Colonic mucosa (tissue), 4 donors: Measurements from ENCODE around the gene MEGF6. TPM values are rescaled to one million over a fixed set of nuclear protein-coding genes. Genes with fewer than 3 reads are reported as not detected.

Experiments
- DNase-seq: peaks from one replicate; pipeline ENCODE4 v3.0.0-alpha.2; 2020
- H3K27ac ChIP-seq: fragments of 200-600 bp; one replicate; pipeline ENCODE4 v1.8.0; 2021
- H3K27me3 ChIP-seq: fragments of 200-600 bp; one replicate; pipeline ENCODE4 v1.8.0; 2021
- H3K36me3 ChIP-seq: fragments of 200-600 bp; one replicate; pipeline ENCODE4 v1.8.0; 2021
- H3K4me1 ChIP-seq: fragments of 200-600 bp; one replicate; pipeline ENCODE4 v1.8.0; 2021; ENCODE audit warnings: mild to moderate bottlenecking
- H3K4me3 ChIP-seq: fragments of 200-600 bp; one replicate; pipeline ENCODE4 v1.8.0; 2021
- H3K9ac ChIP-seq, 2 donors: one replicate each; pipeline ENCODE4 v1.7.0; 2013; ENCODE audit warnings: control low read depth in 2 of 2, low read depth in 2 of 2, low read length in 2 of 2
- H3K9me3 ChIP-seq: fragments of 200-600 bp; one replicate; pipeline ENCODE4 v1.8.0; 2021
- CTCF ChIP-seq: fragments of 200-600 bp; IDR thresholded peaks from one replicate; pipeline ENCODE4 v1.8.0; 2022; ENCODE audit warnings: antibody characterized with exemption, mild to moderate bottlenecking
- intact Hi-C: fragments of 100-400 bp; cut with DNase I; formaldehyde crosslinking; loops from one replicate; pipeline ENCODE4 v1.14.1; 2022
- total RNA-seq, 2 donors: library from RNA; stranded (reverse); fragmentation: NEBNext Ultra II Directional in 1 of 2; extraction: Animal tissue kit (Norgen Biotek cat#: 25700) in 1 of 2; gene quantifications; one replicate each; pipeline ENCODE4 v1.2.1, GENCODE V29; 2021
- donor health status: healthy.
- donor health status: DM: no; HTN: no; CAD: no.
- donor health status: DM: no; HTN: no; CAD: no.

The MEGF6 gene
- total RNA-seq, 2 donors from 2014 or later = 5.2 to 6.4 TPM

GRCh38 chr1:3571263-3571662 lies 40.0 kb downstream of the MEGF6 start:
- H3K9ac ChIP-seq = no peak overlapping the region

GRCh38 chr1:3570066-3570986 lies 41.0 kb downstream of the MEGF6 start:
- intact Hi-C loops = no loop called here
- H3K4me3 ChIP-seq = no peak overlapping the region
- TF ChIP-seq CTCF = no peak

More at GRCh38 chr1:3571263-3571662, 40.0 kb downstream of the MEGF6 start:
- TF ChIP-seq CTCF = no peak
- Histone ChIP-seq H3K9me3 (no peaks in the 10 kb centered on the region), H3K36me3 (no peaks in the 10 kb centered on the region), H3K27ac (no peak overlapping the region), H3K4me1 (no peaks in the 10 kb centered on the region), H3K4me3 (no peak overlapping the region), H3K27me3 (no peaks in the 10 kb centered on the region)
- no peak for DNase-seq
- intact Hi-C loops = no loop called here

GRCh38 chr1:3569436-3569835 lies 41.9 kb downstream of the MEGF6 start:
- H3K27ac ChIP-seq = no peak overlapping the region
- no peak overlapping the region for H3K4me3 ChIP-seq
- TF ChIP-seq CTCF = no peak
- intact Hi-C loops = loop anchor here (5.0 kb wide), 1 partner anchor 48 kb away; no protein-coding TSS in a partner anchor
- no peak for DNase-seq
- no peaks in the 10 kb centered on the region for H3K9me3 ChIP-seq
- no peak overlapping the region for H3K9ac ChIP-seq
- H3K36me3 ChIP-seq = no peaks in the 10 kb centered on the region
- no peaks in the 10 kb centered on the region for H3K4me1 ChIP-seq
- H3K27me3 ChIP-seq = no peaks in the 10 kb centered on the region

More at GRCh38 chr1:3570066-3570986, 41.0 kb downstream of the MEGF6 start:
- H3K27me3 ChIP-seq = no peaks in the 10 kb centered on the region
- H3K9me3 ChIP-seq = no peaks in the 10 kb centered on the region
- H3K4me1 ChIP-seq = no peaks in the 10 kb centered on the region
- H3K27ac ChIP-seq = no peak overlapping the region
- no peaks in the 10 kb centered on the region for H3K36me3 ChIP-seq
- DNase-seq = no peak
- no peak overlapping the region for H3K9ac ChIP-seq

- Histone ChIP-seq H3K36me3 (no peaks in the 10 kb centered on the region), H3K9ac (no peak overlapping the region), H3K27me3 (no peaks in the 10 kb centered on the region), H3K4me1 (no peaks in the 10 kb centered on the region), H3K27ac (no peak overlapping the region), H3K4me3 (no peak overlapping the region), H3K9me3 (no peaks in the 10 kb centered on the region)
- no peak for DNase-seq
- intact Hi-C loops = loop anchor here (5.0 kb wide), 1 partner anchor 48 kb away; no protein-coding TSS in a partner anchor
- no peak for TF ChIP-seq CTCF
Measured at GRCh38 chr1:3568815-3569435, 42.4 kb downstream of the MEGF6 start.

- Histone ChIP-seq H3K9ac (no peak overlapping the region), H3K36me3 (no peaks in the 10 kb centered on the region), H3K4me3 (no peak overlapping the region), H3K4me1 (no peaks in the 10 kb centered on the region), H3K9me3 (no peaks in the 10 kb centered on the region), H3K27ac (no peak overlapping the region), H3K27me3 (no peaks in the 10 kb centered on the region)
- intact Hi-C loops = loop anchor here (5.0 kb wide), 1 partner anchor 50 kb away; no protein-coding TSS in a partner anchor
- TF ChIP-seq CTCF = no peak
- DNase-seq = no peak
Measured at GRCh38 chr1:3566951-3567804, 44.1 kb downstream of the MEGF6 start.
